ENCODE results near the gene ADA.

ADA gene

GRCh38 chr20:44650771-44651433 lies 597 bp downstream of the ADA start:
- Histone ChIP-seq H2AFZ (ENCODE audit: low read length) (peak overlapping the region; percentile 13; the same call in 1 of the 2 replicates), H3K27me3 (replicated peaks; ENCODE audit: insufficient read depth, low read length) (no peaks in the 10 kb centered on the region), H3K9ac (ENCODE audit: low read length) (peak overlapping the region; percentile 87), H4K20me1 (ENCODE audit: insufficient read depth, low read length) (no peaks in the 10 kb centered on the region), H3K27ac (ENCODE audit: low read length) (peak overlapping the region; percentile 51; the same call in 1 of the 2 replicates), H3K36me3 (replicated peaks; ENCODE audit: insufficient read depth, low read length) (no peaks in the 10 kb centered on the region), H3K4me2 (ENCODE audit: low read depth, low read length) (peak overlapping the region; percentile 65), H3K4me3 (ENCODE audit: low read length) (peak overlapping the region; percentile 81), H3K9me2 (replicated peaks; ENCODE audit: insufficient read depth, low read length) (no peaks in the 10 kb centered on the region), H3K9me3 (replicated peaks; ENCODE audit: insufficient read depth, low read length) (no peaks in the 10 kb centered on the region), H3F3A (ENCODE audit: insufficient read depth, low read length) (peaks cover 53% of the 10 kb centered on the region), H3K79me2 (ENCODE audit: low read length) (peaks cover 35% of the 10 kb centered on the region), H3K4me1 (ENCODE audit: low read length) (peaks cover 31% of the 10 kb centered on the region)
- TF ChIP-seq EZH2phosphoT487 (IDR thresholded peaks at IDR 0.05; ENCODE audit: low read length) (no peak), CTCF (IDR thresholded peaks at IDR 0.05; ENCODE audit: low read length) (no peak), EZH2 (optimal IDR thresholded peaks at IDR 0.05; ENCODE audit: low read depth, low read length) (no peak)
- DNase-seq, result peak; percentile 55

GRCh38 chr20:44649976-44650375 lies 1.5 kb downstream of the ADA start:
- H3K36me3 ChIP-seq (replicated peaks; ENCODE audit: insufficient read depth, low read length), result no peaks in the 10 kb centered on the region
- no peaks in the 10 kb centered on the region for H4K20me1 ChIP-seq (ENCODE audit: insufficient read depth, low read length)
- peak overlapping the region; percentile 87 for H3K9ac ChIP-seq (ENCODE audit: low read length)
- peak overlapping the region; percentile 65; the same call in 1 of the 2 replicates for H3K4me2 ChIP-seq (ENCODE audit: low read depth, low read length)
- no peak for DNase-seq
- H3F3A ChIP-seq (ENCODE audit: insufficient read depth, low read length), result peaks cover 62% of the 10 kb centered on the region
- H3K79me2 ChIP-seq (ENCODE audit: low read length), result peaks cover 36% of the 10 kb centered on the region
- peak overlapping the region; percentile 51; the same call in 1 of the 2 replicates for H3K27ac ChIP-seq (ENCODE audit: low read length)
- H3K4me3 ChIP-seq (ENCODE audit: low read length), result peak overlapping the region; percentile 81
- TF ChIP-seq EZH2phosphoT487 (IDR thresholded peaks at IDR 0.05; ENCODE audit: low read length), result no peak
- TF ChIP-seq CTCF (IDR thresholded peaks at IDR 0.05; ENCODE audit: low read length), result no peak
- no peak for TF ChIP-seq EZH2 (optimal IDR thresholded peaks at IDR 0.05; ENCODE audit: low read depth, low read length)
- peaks cover 40% of the 10 kb centered on the region for H3K4me1 ChIP-seq (ENCODE audit: low read length)
- H3K27me3 ChIP-seq (replicated peaks; ENCODE audit: insufficient read depth, low read length), result no peaks in the 10 kb centered on the region
- H2AFZ ChIP-seq (ENCODE audit: low read length), result no peak overlapping the region
- H3K9me3 ChIP-seq (replicated peaks; ENCODE audit: insufficient read depth, low read length), result no peaks in the 10 kb centered on the region
- no peaks in the 10 kb centered on the region for H3K9me2 ChIP-seq (replicated peaks; ENCODE audit: insufficient read depth, low read length)

- peaks cover 48% of the 10 kb centered on the region for H3K4me1 ChIP-seq (ENCODE audit: low read length)
- no peaks in the 10 kb centered on the region for H4K20me1 ChIP-seq (ENCODE audit: insufficient read depth, low read length)
- no peak overlapping the region for H2AFZ ChIP-seq (ENCODE audit: low read length)
- H3K4me3 ChIP-seq (ENCODE audit: low read length), result peak overlapping the region; percentile 18
- TF ChIP-seq EZH2phosphoT487 (IDR thresholded peaks at IDR 0.05; ENCODE audit: low read length), result no peak
- no peak for TF ChIP-seq EZH2 (optimal IDR thresholded peaks at IDR 0.05; ENCODE audit: low read depth, low read length)
- no peak for TF ChIP-seq CTCF (IDR thresholded peaks at IDR 0.05; ENCODE audit: low read length)
- peaks cover 71% of the 10 kb centered on the region for H3F3A ChIP-seq (ENCODE audit: insufficient read depth, low read length)
- DNase-seq, result peak; percentile 25
- H3K36me3 ChIP-seq (replicated peaks; ENCODE audit: insufficient read depth, low read length), result no peaks in the 10 kb centered on the region
- H3K27me3 ChIP-seq (replicated peaks; ENCODE audit: insufficient read depth, low read length), result no peaks in the 10 kb centered on the region
- no peaks in the 10 kb centered on the region for H3K9me2 ChIP-seq (replicated peaks; ENCODE audit: insufficient read depth, low read length)
- peak overlapping the region; percentile 98; the same call in 1 of the 2 replicates for H3K27ac ChIP-seq (ENCODE audit: low read length)
- H3K9me3 ChIP-seq (replicated peaks; ENCODE audit: insufficient read depth, low read length), result no peaks in the 10 kb centered on the region
- H3K9ac ChIP-seq (ENCODE audit: low read length), result peak overlapping the region; percentile 74; the same call in 1 of the 2 replicates
- peaks cover 45% of the 10 kb centered on the region for H3K79me2 ChIP-seq (ENCODE audit: low read length)
- peak overlapping the region; percentile 65 for H3K4me2 ChIP-seq (ENCODE audit: low read depth, low read length)
These were observed 2.4 kb downstream of the ADA start for GRCh38 chr20:44649126-44649525.
